Ovary (tissue), 3 donors: ENCODE results near the gene RNF10.

Experiments
- POLR2A ChIP-seq: fragments of 450-650 bp; IDR thresholded peaks from one replicate; pipeline ENCODE4 v1.6.1; 2017; ENCODE audit warnings: antibody characterized with exemption, mild to moderate bottlenecking, moderate library complexity
- TF ChIP-seq, protein P1 (sequence below), 3 donors: fragments of 450-650 bp in 2 of 3; fragments of 200-600 bp in 1 of 3; IDR thresholded peaks; one replicate each; pipeline versions ENCODE4 v1.5.1 to v1.8.0; 2016 to 2022; ENCODE audit warnings: antibody characterized with exemption in 3 of 3, mild to moderate bottlenecking in 1 of 3
- donor health status: DM: no; HTN: no; CAD: no.

DNA sequence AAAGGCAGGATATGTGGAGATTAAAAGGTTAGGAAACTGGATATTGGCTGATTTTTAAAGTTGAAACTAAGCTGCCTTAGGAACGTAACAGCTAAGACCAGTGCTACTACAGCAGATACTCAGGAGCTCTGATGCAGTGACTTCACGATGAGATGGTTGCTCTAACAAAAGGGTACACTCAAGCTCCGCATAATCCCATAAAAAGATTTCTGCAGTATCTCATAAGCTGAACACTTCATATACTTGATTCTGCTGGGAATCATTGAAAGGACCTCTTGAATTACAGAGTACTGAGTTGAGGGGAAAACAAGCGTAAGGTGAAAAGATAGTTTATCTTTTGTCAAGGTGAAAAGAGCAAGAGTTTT is 3.7 kb downstream of the RNF10 start:
- TF ChIP-seq, protein P1, sequence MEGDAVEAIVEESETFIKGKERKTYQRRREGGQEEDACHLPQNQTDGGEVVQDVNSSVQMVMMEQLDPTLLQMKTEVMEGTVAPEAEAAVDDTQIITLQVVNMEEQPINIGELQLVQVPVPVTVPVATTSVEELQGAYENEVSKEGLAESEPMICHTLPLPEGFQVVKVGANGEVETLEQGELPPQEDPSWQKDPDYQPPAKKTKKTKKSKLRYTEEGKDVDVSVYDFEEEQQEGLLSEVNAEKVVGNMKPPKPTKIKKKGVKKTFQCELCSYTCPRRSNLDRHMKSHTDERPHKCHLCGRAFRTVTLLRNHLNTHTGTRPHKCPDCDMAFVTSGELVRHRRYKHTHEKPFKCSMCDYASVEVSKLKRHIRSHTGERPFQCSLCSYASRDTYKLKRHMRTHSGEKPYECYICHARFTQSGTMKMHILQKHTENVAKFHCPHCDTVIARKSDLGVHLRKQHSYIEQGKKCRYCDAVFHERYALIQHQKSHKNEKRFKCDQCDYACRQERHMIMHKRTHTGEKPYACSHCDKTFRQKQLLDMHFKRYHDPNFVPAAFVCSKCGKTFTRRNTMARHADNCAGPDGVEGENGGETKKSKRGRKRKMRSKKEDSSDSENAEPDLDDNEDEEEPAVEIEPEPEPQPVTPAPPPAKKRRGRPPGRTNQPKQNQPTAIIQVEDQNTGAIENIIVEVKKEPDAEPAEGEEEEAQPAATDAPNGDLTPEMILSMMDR (IDR thresholded peaks at IDR 0.05): no peak
- no peak for TF ChIP-seq POLR2A
